Esophagus squamous epithelium (tissue), 4 donors: ENCODE results near the gene GPR158.

Experiments
- CTCF ChIP-seq, 6 experiments: fragments of 450-650 bp in 4 of 6; fragments of 200-600 bp in 2 of 6; sonication (generic) in 2 of 6; IDR thresholded peaks; one replicate each; pipeline ENCODE4 v1.5.1; 2016 to 2019; ENCODE audit warnings: antibody characterized with exemption in 6 of 6, mild to moderate bottlenecking in 4 of 6, moderate library complexity in 4 of 6
- POLR2A ChIP-seq, 4 donors: fragments of 450-650 bp; IDR thresholded peaks; one replicate each; pipeline ENCODE4 v1.6.1; 2017; ENCODE audit warnings: antibody characterized with exemption in 4 of 4, mild to moderate bottlenecking in 4 of 4, moderate library complexity in 3 of 4

GRCh38 chr10:25306386-25306785, 131.6 kb downstream of the GPR158 start:
- no peak for TF ChIP-seq CTCF (IDR thresholded peaks at IDR 0.05)
- TF ChIP-seq POLR2A (IDR thresholded peaks at IDR 0.05) = no peak
